Psoas muscle (tissue), 8 donors: Measurements from ENCODE around the gene TAAR1. TPM values are rescaled to one million over a fixed set of nuclear protein-coding genes. Genes with fewer than 3 reads are reported as not detected.

Experiments
- ATAC-seq, 4 donors: fragments of 200-7000 bp; cut with Tn5 transposase; one replicate each; pipeline ENCODE4 v1.9.1; 2020; ENCODE audit warnings: moderate library complexity in 3 of 4, mild to moderate bottlenecking in 2 of 4
- DNase-seq, 2 donors: peaks; one replicate each; pipeline ENCODE4 v3.0.0-alpha.2; 2020
- H3K27ac ChIP-seq: fragments of 200-600 bp; one replicate; pipeline ENCODE4 v1.8.0; 2022
- H3K27me3 ChIP-seq, 3 donors: fragments of 200-600 bp in 1 of 3; one replicate each; pipeline versions ENCODE4 v1.6.1 to v1.8.0; 2013 to 2022; ENCODE audit warnings: low read length in 2 of 3, mild to moderate bottlenecking in 2 of 3, moderate library complexity in 1 of 3; ENCODE audit not compliant: insufficient read depth in 3 of 3
- H3K36me3 ChIP-seq, 2 donors: fragments of 200-600 bp in 1 of 2; one replicate each; pipeline versions ENCODE4 v1.6.1 to v1.8.0; 2013 to 2022; ENCODE audit warnings: low read depth in 1 of 2, mild to moderate bottlenecking in 1 of 2, moderate library complexity in 1 of 2; ENCODE audit not compliant: insufficient read depth in 1 of 2
- H3K4me1 ChIP-seq: fragments of 200-600 bp; one replicate; pipeline ENCODE4 v1.8.0; 2022
- H3K4me3 ChIP-seq: fragments of 200-600 bp; one replicate; pipeline ENCODE4 v1.8.0; 2022; ENCODE audit warnings: mild to moderate bottlenecking
- H3K9me3 ChIP-seq: fragments of 200-600 bp; one replicate; pipeline ENCODE4 v1.8.0; 2022
- CTCF ChIP-seq: fragments of 200-600 bp; IDR thresholded peaks from one replicate; pipeline ENCODE4 v1.8.0; 2022; ENCODE audit warnings: antibody characterized with exemption
- whole genome bisulfite sequencing, 3 donors: extraction: QIAGEN DNeasy Blood & Tissue Kit; methylation state at CpG; one replicate each; pipeline versions ENCODE4 v1.1.6 to v1.1.7; 2013; 5-methylcytosine and 5-hydroxymethylcytosine counted together
- intact Hi-C, 2 donors: fragments of 100-400 bp; cut with DNase I; formaldehyde crosslinking; loops; one replicate each; pipeline versions ENCODE4 v1.11.0 to v1.14.2; 2022
- polyA plus RNA-seq, 3 donors: library from polyadenylated mRNA; stranded (reverse); fragments of 200-250 nt; gene quantifications; one replicate each; pipeline ENCODE4 v1.2.3, GENCODE V29; 2013
- total RNA-seq, 4 donors: library from RNA; stranded (reverse); fragmentation: NEBNext Ultra II Directional in 2 of 4; extraction: Animal tissue kit (Norgen Biotek cat#: 25700) in 2 of 4; gene quantifications; one replicate each; pipeline versions ENCODE4 v1.2.1 to v1.2.4, GENCODE V29; 2021 to 2023
- donor health status: healthy with polysubstance abuse.
- donor health status: DM: no; HTN: no; CAD: no; lungs with moderate emphysema.
- donor health status: Bipolar disorder and iron deficiency.
- donor health status: healthy.
- donor health status: DM: yes; HTN: yes; CAD: no.
- donor health status: DM: no; HTN: no; CAD: no.
- donor health status: DM: no; HTN: no; CAD: no.
- donor health status: DM: yes; HTN: yes; CAD: no.

Gene TAAR1
- total and polyA plus RNA-seq, 7 donors, result not detected

- H3K9me3 ChIP-seq, result no peaks in the 10 kb centered on the region
- H3K27me3 ChIP-seq, result peaks cover 0 to 3% (median 0%) of the 10 kb centered on the region in 3 donors
- no peak overlapping the region for H3K4me3 ChIP-seq
- intact Hi-C loops, result no loop called here
- H3K36me3 ChIP-seq, result no peaks in the 10 kb centered on the region
- WGBS, 3 donors, result 21 to 29% (median 26%) methylated on average over 3 of the region's 3 CpGs
- ATAC-seq, result no peak
- no peak overlapping the region for H3K27ac ChIP-seq
- no peaks in the 10 kb centered on the region for H3K4me1 ChIP-seq
- no peak for TF ChIP-seq CTCF
- DNase-seq, result no peak
Observed at GRCh38 chr6:132598473-132598872, 60.5 kb downstream of the TAAR1 start.

- whole genome bisulfite sequencing, 3 donors, result 73 to 88% (median 82%) methylated on average over 6 of the region's 6 CpGs
- no peak for ATAC-seq
- no peak for DNase-seq
- no peak overlapping the region for H3K27ac ChIP-seq
- H3K27me3 ChIP-seq, result peaks cover 0 to 3% (median 0%) of the 10 kb centered on the region in 3 donors
- intact Hi-C loops, result no loop called here
- no peaks in the 10 kb centered on the region for H3K4me1 ChIP-seq
- H3K4me3 ChIP-seq, result no peak overlapping the region
- no peaks in the 10 kb centered on the region for H3K9me3 ChIP-seq
- H3K36me3 ChIP-seq, result no peaks in the 10 kb centered on the region
- TF ChIP-seq CTCF, result no peak
Observed at GRCh38 chr6:132596201-132596600, 62.8 kb downstream of the TAAR1 start.

Other genes with a start within 250 kb of the TAAR1 start
- gene STX7, start 146.1 kb downstream of the TAAR1 start, total RNA-seq, result 10 to 100 TPM; 23.6 to 38.1 (median 29.7) TPM
- gene STX7, start 146.1 kb downstream of the TAAR1 start, polyA plus RNA-seq, result 10 to 100 TPM; 12.6 to 26.7 (median 14.1) TPM
- not detected for gene TAAR9, start 120.9 kb downstream of the TAAR1 start, total RNA-seq
- gene TAAR9, start 120.9 kb downstream of the TAAR1 start, polyA plus RNA-seq, result not detected
- not detected for gene TAAR8, start 106.5 kb downstream of the TAAR1 start, total RNA-seq
- gene TAAR8, start 106.5 kb downstream of the TAAR1 start, polyA plus RNA-seq, result not detected
- gene TAAR6, start 88.9 kb downstream of the TAAR1 start, total RNA-seq, result not detected
- not detected for gene TAAR6, start 88.9 kb downstream of the TAAR1 start, polyA plus RNA-seq
- not detected for gene TAAR5, start 69.4 kb downstream of the TAAR1 start, total RNA-seq
- not detected for gene TAAR5, start 69.4 kb downstream of the TAAR1 start, polyA plus RNA-seq
- gene TAAR2, start 34.9 kb downstream of the TAAR1 start, total RNA-seq, result not detected
- gene TAAR2, start 34.9 kb downstream of the TAAR1 start, polyA plus RNA-seq, result not detected
- under 1 TPM; 0.25 to 0.62 (median 0.40) TPM for gene VNN1, start 54.9 kb upstream of the TAAR1 start, total RNA-seq
- gene VNN1, start 54.9 kb upstream of the TAAR1 start, polyA plus RNA-seq, result under 1 TPM; 0.06 to 0.32 (median 0.18) TPM
- 1 to 10 TPM in 2 of 4 donors, under 1 TPM in 2; 0.88 to 1.8 (median 1.0) TPM for gene VNN2, start 98.7 kb upstream of the TAAR1 start, total RNA-seq
- under 1 TPM in 2 of 3 donors, not detected in 1; 0.22 to 0.38 TPM for gene VNN2, start 98.7 kb upstream of the TAAR1 start, polyA plus RNA-seq
- 1 to 10 TPM in 2 of 4 donors, under 1 TPM in 2; 0.69 to 2.2 (median 1.3) TPM for gene SLC18B1, start 139.5 kb upstream of the TAAR1 start, total RNA-seq
- gene SLC18B1, start 139.5 kb upstream of the TAAR1 start, polyA plus RNA-seq, result 1 to 10 TPM; 1.1 to 2.0 (median 1.3) TPM
- 100 to 1,000 TPM; 426 to 649 (median 594) TPM for gene RPS12, start 155.4 kb upstream of the TAAR1 start, total RNA-seq
- gene RPS12, start 155.4 kb upstream of the TAAR1 start, polyA plus RNA-seq, result 1,000 to 10,000 TPM; 1,487 to 2,233 (median 1,787) TPM